GM21737 (cell line): ENCODE results near the gene PSMD2.
A peak's percentile ranks its signal among the peaks of the same experiment; 100 is the strongest.

Source experiments
- ATAC-seq: cut with Tn5 transposase; IDR thresholded peaks from one replicate; pipeline ENCODE4 v1.9.1; 2021; ENCODE audit warnings: mild to moderate bottlenecking, moderate library complexity; ENCODE audit not compliant: unreplicated experiment

The PSMD2 gene

DNA sequence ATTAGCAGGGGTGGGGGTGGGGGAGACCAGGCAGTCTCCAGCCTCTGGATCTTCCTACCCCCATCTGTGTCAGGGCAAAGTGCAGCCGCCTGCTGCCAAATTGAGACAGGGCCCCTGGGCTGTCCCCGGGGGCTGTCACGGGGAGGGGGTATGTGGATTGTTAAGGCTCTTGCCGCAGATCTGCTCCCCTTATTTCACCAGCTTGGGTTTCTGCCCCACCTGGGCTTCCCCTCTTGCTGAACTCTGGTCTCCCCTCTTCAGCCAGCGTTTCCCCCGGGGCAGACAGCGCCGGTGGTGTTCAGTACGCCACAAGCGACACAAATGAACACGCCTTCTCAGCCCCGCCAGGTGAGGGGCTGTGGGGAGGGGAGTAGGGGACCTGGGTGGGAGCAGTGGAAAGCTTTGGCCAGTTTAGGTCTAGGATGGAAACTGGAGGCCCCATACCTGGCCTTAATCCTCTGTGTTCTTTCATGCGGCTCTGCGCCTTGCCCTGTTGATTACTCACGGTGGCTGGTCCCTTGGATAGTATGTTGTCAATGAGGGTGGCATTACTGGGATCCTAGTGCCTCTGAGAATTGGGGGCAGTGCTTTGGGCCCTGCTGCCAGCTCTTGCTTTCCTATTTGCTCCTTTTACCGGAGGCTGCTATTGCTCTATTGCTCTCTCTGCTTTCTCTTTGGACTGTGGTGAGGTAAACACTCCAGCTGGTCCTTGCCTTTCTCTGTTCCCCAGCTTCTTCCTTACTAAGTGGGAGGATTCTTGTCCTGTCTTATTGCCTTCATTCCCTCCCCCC, 17.0 kb downstream of the PSMD2 start:
- ATAC-seq = no peak

DNA sequence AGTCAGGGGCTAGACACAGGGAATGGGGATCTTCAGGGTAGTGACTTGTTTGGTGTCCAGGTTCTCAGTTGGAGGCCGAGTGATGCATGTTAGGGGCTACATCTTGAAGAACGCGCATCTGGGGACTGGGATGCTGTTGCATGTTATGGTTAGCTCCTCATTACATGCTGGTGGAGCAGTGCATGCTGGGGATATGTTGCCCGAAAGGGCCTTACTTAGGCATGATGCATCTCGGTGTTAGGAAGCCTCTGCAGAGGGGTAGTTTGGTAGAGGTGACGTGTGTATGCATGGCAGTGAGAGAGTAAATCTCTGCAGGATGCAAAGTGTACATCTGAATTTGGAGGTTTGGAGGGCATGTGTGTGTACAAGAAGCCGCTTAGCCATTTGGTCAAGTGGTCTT, 17.8 kb downstream of the PSMD2 start:
- ATAC-seq = no peak

DNA sequence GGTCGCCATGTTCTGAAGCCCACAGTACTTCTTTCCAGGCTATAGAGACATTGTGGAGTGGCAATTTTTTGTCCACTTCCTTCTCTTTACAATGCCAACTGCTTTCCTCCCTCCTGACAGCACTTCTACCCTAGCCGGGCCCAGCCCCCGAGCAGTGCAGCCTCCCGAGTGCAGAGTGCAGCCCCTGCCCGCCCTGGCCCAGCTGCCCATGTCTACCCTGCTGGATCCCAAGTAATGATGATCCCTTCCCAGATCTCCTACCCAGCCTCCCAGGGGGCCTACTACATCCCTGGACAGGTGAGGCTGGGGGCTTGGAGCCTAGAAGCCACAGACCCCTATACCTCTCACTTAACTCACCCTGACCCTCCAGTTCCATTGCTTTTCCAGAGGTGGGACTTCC, 18.2 kb downstream of the PSMD2 start:
- ATAC-seq = no peak

DNA sequence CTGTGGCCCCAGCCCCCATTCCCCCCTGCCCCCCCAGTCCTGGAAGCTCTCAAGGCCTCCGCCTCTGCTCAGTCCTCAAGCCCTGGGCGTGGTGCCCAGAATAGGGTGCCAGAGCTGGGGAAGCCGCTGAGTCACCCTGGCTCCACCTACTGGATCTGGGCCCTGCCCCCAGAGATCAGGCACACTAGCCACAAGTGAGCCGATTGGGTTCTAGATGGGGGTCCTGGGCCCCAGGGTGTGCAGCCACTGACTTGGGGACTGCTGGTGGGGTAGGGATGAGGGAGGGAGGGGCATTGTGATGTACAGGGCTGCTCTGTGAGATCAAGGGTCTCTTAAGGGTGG, 21.0 kb downstream of the PSMD2 start:
- no peak for ATAC-seq

DNA sequence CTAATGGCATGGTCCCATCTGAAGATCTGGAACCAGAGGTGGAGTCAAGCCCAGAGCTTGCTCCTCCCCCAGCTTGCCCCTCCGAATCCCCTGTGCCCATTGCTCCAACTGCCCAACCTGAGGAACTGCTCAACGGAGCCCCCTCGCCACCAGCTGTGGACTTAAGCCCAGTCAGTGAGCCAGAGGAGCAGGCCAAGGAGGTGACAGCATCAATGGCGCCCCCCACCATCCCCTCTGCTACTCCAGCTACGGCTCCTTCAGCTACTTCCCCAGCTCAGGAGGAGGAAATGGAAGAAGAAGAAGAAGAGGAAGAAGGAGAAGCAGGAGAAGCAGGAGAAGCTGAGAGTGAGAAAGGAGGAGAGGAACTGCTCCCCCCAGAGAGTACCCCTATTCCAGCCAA, 22.6 kb downstream of the PSMD2 start:
- no peak for ATAC-seq

DNA sequence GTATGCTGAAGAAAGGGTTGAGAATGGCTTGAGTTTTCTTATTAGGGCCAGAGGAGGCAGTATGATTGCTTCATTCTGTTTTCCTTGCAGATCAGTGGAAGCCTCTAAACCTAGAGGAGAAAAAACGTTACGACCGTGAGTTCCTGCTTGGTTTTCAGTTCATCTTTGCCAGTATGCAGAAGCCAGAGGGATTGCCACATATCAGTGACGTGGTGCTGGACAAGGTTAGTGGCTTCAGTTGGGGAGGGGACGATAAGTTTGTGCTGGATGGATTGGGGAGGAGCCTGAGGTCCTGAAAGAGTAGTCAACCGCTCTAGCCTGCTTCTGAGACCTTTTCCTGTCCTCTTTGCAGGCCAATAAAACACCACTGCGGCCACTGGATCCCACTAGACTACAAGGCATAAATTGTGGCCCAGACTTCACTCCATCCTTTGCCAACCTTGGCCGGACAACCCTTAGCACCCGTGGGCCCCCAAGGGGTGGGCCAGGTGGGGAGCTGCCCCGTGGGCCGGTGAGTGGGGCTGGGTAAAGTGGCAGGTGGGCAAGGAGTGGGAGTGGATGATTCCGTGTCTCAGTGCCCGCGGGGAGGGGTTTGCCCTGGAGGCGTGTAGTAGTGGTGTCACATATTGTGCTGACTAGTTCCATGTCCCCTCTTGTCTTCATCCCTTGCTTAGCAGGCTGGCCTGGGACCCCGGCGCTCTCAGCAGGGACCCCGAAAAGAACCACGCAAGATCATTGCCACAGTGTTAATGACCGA, 23.9 kb downstream of the PSMD2 start:
- no peak for ATAC-seq

DNA sequence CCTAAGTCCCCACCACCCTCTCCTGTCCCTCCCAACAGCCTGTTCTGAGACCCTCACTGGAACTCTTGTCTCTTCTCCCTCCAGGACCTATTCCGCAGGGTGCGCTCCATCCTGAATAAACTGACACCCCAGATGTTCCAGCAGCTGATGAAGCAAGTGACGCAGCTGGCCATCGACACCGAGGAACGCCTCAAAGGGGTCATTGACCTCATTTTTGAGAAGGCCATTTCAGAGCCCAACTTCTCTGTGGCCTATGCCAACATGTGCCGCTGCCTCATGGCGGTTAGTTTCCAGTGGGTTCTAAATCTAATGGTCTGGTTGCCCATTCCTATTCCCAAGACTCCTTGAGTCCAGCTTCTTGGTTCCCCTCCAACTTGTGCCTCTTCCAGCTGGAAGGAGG, 24.7 kb downstream of the PSMD2 start:
- no peak for ATAC-seq

DNA sequence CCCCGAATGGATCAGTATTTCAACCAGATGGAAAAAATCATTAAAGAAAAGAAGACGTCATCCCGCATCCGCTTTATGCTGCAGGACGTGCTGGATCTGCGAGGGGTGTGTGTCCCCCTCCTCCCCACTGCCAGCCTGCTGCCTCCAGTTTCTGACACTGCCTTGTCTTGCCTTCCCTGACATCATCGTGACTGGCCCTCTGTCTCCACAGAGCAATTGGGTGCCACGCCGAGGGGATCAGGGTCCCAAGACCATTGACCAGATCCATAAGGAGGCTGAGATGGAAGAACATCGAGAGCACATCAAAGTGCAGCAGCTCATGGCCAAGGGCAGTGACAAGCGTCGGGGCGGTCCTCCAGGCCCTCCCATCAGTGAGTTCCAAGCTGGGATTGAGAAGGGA, 26.2 kb downstream of the PSMD2 start:
- no peak for ATAC-seq

DNA sequence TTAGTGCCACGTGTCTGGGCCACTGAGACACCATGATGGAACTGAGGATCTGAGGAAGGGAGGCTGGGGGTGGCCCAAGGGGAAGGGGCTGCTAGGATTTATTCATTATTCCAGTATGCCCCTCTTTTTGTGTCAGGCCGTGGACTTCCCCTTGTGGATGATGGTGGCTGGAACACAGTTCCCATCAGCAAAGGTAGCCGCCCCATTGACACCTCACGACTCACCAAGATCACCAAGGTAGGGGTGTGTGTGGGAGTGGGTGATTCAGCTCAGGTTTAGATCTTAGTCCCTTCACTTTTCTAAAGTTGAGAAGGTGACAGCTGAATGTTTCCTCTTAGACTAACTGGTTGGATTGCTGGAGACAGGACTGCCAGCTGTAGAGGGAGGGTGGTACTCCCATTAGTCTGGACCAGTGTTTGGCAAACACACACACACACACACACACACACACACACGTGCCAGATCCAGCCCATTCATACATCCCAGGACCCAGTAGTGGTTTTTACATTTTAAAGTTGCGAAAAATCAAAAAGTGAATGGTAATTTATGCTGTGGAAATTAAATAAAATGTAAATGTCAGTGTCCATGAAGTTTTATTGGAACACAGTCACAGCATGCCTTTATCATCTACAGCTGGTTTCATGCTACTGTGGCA, 26.8 kb downstream of the PSMD2 start:
- ATAC-seq = no peak

DNA sequence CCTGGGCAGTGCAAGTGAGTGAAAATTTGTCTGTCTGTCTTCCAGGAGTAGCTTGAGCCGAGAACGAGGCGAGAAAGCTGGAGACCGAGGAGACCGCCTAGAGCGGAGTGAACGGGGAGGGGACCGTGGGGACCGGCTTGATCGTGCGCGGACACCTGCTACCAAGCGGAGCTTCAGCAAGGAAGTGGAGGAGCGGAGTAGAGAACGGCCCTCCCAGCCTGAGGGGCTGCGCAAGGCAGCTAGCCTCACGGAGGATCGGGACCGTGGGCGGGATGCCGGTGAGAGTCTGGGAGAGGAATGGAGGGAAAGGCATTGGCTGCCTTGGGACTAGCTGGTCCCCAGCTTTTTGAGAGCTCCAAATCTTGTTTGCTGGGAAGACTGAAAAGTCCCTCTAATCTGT, 28.1 kb downstream of the PSMD2 start:
- no peak for ATAC-seq

DNA sequence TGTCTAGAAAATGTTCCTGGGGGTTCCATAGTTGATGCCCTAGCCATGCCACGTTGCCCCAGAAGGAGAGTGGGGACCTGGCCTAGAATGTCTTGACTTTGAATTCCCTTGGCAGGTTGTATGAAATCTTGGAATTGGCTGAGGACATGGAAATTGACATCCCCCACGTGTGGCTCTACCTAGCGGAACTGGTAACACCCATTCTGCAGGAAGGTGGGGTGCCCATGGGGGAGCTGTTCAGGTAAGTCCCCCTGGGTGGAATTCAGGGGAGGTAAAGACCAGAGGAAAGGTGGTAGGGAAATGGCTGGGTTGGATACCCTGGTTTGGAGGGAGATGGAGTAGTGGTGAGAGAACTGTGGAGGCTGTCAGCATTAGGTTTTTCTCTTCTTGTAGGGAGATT, 29.5 kb downstream of the PSMD2 start:
- ATAC-seq = no peak

DNA sequence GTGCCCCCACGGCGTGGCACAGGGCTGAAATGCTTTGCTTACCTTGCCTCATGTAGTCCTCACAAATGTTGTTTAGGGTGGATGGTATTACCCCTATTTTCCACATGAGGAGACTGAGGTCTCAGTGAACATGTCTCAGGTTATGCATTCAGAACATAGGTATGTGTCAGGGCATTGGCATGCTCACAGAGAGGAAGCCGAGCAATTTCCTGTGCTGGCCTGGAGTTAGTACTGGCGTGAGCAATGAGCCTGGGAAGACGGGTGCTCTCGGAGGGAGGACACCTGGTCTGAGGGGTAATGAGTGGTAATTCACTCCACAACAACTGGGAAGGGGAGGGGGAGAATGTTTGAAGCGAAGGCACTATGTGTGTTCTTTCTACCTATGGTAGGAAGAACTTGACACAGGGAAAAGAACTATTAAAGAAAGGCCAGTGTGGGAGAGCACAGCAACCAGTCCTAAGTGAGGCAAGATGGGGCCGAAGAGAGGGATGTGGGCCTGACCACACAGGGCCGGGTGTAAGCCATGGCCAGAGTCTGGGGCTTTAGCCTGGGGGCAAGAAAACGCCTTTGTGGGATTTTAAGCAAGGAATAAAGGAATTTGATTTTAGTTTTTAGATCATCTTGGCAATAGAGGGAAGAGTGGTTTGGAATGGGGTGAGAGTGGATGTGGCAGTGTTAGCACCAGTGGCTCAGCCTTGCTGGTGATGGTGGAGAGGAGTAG, 33.5 kb downstream of the PSMD2 start:
- no peak for ATAC-seq

DNA sequence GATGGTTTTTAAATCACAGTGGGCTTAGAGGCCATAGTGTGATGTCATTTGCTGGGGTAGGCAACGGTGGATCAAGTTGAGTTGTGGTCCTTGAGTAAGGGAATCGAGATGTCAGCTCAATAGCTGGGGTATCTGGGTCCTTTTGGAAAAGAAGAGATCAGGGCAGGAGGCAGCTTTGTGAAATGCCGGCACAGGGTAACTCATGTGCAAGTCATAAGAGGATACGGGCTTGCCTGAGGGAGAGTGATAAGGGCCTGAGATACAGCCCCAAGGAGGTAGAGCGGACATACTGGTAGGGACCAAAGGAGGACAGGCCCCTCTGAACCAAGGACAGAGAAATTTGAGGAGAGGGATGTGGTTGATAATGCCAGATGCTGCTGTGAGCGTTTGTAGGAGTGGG, 34.1 kb downstream of the PSMD2 start:
- no peak for ATAC-seq

DNA sequence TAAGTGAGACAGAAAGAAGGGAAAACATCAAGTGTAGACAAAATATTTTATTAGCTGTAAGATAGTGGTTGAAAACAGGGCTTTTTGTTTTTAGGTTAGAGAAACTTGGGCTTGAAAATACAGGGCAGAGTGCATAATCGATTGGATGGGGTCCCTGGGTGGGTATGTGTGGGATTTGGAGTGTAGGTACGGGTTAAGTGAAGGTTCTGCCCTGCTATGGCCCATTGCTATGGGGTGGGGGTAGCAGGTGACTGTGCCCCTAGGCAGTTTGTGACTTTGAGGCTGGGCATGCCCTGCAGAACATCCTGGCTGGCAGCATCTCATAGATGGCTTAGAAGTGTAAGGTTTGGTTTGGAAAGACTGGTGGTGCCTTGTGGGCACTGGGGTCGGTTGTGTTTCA, 34.7 kb downstream of the PSMD2 start:
- no peak for ATAC-seq

DNA sequence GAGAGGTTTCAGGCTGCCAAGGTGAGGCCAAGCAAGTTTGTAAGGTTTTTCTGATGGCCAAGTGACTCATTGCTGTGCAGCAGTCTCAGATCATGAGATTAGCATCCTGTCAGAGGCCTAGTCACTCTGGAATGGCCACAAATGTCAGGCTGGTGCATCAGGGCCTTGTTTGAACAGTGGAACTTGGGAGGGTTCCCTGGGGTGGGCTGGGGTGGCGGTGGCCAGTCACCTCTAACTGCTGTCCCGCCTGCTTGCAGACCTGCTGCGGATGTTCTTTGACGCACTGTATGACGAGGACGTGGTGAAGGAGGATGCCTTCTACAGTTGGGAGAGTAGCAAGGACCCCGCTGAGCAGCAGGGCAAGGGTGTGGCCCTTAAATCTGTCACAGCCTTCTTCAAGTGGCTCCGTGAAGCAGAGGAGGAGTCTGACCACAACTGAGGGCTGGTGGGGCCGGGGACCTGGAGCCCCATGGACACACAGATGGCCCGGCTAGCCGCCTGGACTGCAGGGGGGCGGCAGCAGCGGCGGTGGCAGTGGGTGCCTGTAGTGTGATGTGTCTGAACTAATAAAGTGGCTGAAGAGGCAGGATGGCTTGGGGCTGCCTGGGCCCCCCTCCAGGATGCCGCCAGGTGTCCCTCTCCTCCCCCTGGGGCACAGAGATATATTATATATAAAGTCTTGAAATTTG, 35.6 kb downstream of the PSMD2 start:
- ATAC-seq = no peak

DNA sequence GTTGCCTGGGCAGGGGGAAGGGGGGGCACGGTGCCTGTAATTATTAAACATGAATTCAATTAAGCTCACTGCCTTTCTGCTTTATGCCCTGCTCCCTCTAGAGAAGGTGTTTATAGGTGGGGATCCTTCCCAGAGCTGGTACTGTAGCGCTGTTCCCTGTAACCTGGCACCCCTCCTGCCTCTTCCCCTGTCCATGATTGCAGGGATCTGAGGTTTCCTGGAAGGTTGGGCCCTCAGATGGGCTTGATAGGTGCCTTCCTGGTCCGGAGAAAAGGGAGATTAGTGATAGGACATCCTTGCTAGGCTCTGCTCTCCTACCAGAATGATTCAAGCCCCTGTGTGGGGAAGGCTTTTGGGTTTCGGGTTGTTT, 36.2 kb downstream of the PSMD2 start:
- ATAC-seq = no peak

DNA sequence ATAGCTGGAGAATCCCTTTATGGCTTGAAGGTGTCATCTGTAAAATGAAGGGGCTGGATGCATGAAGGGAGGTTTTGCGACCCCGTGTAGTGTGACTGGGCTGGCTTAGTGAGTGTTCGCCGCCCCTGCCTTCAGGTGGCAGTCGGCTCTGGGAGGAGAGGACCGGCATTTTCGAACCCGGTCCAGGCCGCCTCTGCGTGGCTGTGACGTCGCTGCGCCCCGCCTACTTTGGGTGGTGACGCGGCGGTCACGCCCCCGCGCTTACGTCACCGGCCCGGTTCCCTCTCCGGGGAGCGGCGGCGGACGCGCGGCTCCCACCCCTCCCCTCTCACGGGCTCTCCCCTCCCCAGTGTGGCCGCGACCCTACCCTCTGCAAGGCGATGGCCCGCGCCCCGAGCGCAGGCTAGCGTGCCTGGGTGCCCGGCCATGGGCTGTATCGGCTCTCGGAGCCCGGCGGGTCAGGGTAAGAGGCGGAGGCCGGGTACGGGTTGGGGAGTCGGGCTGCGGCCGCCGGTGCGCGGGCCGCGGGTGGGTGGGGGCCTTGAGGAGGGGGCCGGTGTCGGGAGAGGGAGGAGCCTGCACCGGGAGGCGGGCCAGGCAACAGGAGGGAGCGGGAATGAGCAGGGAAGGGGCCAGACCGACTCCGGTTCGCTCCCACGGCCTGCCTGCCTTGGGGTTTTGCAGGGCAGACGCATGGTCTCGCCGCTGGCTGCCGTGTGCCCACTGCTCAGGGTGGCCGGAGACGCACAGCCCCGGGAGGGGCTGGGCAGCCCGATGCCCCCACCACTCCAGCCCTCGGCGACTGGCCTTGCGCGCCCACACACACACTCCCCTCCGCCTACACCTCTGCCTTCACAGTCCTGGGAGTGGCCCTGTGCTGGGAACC, 36.9 kb downstream of the PSMD2 start:
- ATAC-seq = peak; percentile 55

DNA sequence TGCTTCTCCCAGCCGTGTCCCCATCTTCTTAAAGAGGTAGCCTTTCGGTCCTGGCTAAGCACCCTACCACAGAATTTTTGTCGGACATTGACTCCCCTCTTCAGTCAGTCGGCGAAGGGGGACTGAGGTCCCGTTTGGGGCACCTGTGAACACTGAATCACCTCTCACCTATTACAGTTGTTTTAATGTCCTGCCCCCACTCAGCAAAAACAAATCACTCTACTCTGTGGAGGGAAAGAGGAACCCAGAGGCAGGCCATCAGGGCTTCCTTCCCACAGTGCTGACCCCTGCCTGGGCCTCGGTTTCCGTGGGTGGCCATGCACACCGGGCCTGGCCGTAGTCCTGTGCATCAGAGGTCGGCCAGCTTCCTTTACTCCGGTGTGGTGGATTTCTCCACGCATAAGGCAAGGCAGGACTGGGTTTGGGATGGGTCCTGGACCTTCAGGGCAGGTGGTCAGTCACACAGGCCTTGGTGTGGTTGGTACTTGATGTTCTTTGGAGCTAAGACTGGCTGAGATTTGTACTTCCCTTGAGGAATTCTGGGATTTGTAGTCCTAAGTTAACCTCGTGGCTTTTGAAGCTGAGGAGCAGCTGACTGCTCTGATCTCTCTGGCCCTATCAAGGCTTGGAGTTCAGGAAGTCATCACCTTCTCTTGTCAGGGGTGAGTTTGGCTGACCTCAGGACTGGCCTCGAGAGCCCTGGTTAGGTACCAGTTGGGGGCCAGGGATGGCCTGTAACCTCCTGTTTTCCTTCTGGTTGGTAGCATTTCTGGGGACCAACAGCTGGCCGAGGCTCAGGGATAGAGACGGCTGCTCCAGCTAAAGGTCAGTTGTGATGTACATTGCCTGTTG, 37.7 kb downstream of the PSMD2 start:
- ATAC-seq = no peak

DNA sequence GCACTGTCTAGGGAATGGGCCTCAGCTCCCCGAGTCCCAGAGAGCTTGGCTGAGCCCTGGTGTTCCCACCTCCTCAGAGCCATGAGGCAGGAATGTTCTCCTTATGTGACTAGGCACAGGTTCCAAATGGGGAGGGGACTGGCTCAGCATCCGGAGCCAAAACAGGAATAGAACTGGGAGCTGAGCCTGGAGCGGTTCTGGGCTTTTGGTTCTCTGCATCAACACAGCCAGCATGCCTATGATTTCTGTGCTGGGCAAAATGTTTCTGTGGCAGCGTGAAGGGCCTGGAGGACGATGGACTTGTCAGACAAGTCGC, 38.3 kb downstream of the PSMD2 start, which contains the start of gene FAM131A:
Gene FAM131A, plus strand, starts transcription at position 202 of the 316 bp plus-strand sequence. Its CDS starts 31 bp downstream, at position 233.
- no peak for ATAC-seq
